Measurements from ENCODE around the gene TMC3. TPM values are rescaled to one million over a fixed set of nuclear protein-coding genes. Genes with fewer than 3 reads are reported as not detected.

TMC3 gene
- total RNA-seq, 1 donor from 2014 or later = 0.13 TPM

DNA sequence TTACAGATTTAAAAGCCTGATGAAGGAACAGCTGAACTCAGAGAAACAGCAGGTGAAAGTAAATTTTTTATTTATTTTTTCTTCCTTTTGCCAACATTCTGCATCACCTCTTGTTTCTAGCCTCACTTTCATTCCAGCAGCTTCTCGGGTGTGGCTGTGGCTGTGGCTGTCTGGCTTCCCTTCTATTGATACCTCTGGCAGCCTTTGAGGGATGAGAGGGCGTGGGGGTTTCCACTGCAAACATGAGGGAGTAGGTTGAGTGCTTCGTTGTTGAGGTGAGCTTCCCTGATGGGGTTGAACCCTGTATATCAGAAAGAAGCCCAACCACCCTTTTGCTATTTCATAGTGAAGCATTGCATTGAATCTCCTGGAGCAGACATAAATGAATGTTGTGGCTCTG is 6.2 kb upstream of the TMC3 start:
- Histone ChIP-seq H3K4me2 (no peak overlapping the region), H2AFZ (replicated peaks) (no peak overlapping the region), H4K20me1 (ENCODE audit: low read depth) (no peaks in the 10 kb centered on the region), H3K9me3 (ENCODE audit: low read depth) (no peaks in the 10 kb centered on the region), H3F3A (ENCODE audit: low read depth) (no peaks in the 10 kb centered on the region), H3K4me1 (no peaks in the 10 kb centered on the region), H3K79me2 (ENCODE audit: low read depth) (no peaks in the 10 kb centered on the region), H3K27me3 (no peaks in the 10 kb centered on the region), H3K27ac (no peak overlapping the region), H3K36me3 (no peaks in the 10 kb centered on the region), H3K4me3 (no peak overlapping the region), H3K9ac (no peak overlapping the region)
- TF ChIP-seq EZH2phosphoT487 (IDR thresholded peaks at IDR 0.05) = no peak
- TF ChIP-seq, protein P1, sequence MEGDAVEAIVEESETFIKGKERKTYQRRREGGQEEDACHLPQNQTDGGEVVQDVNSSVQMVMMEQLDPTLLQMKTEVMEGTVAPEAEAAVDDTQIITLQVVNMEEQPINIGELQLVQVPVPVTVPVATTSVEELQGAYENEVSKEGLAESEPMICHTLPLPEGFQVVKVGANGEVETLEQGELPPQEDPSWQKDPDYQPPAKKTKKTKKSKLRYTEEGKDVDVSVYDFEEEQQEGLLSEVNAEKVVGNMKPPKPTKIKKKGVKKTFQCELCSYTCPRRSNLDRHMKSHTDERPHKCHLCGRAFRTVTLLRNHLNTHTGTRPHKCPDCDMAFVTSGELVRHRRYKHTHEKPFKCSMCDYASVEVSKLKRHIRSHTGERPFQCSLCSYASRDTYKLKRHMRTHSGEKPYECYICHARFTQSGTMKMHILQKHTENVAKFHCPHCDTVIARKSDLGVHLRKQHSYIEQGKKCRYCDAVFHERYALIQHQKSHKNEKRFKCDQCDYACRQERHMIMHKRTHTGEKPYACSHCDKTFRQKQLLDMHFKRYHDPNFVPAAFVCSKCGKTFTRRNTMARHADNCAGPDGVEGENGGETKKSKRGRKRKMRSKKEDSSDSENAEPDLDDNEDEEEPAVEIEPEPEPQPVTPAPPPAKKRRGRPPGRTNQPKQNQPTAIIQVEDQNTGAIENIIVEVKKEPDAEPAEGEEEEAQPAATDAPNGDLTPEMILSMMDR (IDR thresholded peaks at IDR 0.05) = no peak
- TF ChIP-seq EZH2 (IDR thresholded peaks at IDR 0.05) = no peak
- H3K4me1 Mint-ChIP-seq = peaks cover 4% of the 10 kb centered on the region
- no peaks in the 10 kb centered on the region for H3K9me3 Mint-ChIP-seq
- DNase-seq (ENCODE audit: low spot score) = no peak
- no peaks in the 10 kb centered on the region for H3K36me3 Mint-ChIP-seq
- H3K27me3 Mint-ChIP-seq (ENCODE audit: insufficient read depth, low read depth) = peaks cover 4% of the 10 kb centered on the region
- no peak overlapping the region for H3K4me3 Mint-ChIP-seq
- H3K27ac Mint-ChIP-seq = no peak overlapping the region

DNA sequence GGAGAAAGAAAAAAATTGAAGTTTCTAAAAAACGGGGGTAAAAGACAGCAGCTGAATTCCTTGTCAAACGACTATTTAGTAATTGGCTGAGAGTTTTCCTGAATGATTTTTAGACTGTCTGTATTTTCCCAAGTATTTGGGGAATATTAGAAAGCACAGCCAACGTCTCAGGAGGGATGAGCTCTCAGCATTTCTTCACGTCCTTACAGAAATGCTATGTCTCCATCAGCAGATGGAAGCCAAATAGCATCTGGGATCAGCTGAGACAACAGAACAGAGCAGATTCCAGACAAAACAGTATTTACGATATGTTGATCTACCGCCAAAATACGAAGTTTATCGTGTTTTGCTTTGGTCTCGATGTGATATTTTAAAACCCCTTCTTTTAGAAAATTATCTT is 5.3 kb upstream of the TMC3 start:
- no peaks in the 10 kb centered on the region for H3K36me3 ChIP-seq
- no peak overlapping the region for H3K27ac ChIP-seq
- no peaks in the 10 kb centered on the region for H4K20me1 ChIP-seq (ENCODE audit: low read depth)
- H3K9ac ChIP-seq = no peak overlapping the region
- Mint-ChIP-seq H3K27me3 (ENCODE audit: insufficient read depth, low read depth) (peaks cover 2% of the 10 kb centered on the region), H3K27ac (no peak overlapping the region), H3K36me3 (no peaks in the 10 kb centered on the region), H3K4me3 (no peak overlapping the region), H3K4me1 (peaks cover 7% of the 10 kb centered on the region), H3K9me3 (no peaks in the 10 kb centered on the region)
- peaks cover 5% of the 10 kb centered on the region for H3K4me1 ChIP-seq
- TF ChIP-seq EZH2phosphoT487 (IDR thresholded peaks at IDR 0.05) = no peak
- TF ChIP-seq, protein P1 (IDR thresholded peaks at IDR 0.05) = no peak
- no peak for TF ChIP-seq EZH2 (IDR thresholded peaks at IDR 0.05)
- DNase-seq (ENCODE audit: low spot score) = no peak
- no peaks in the 10 kb centered on the region for H3K9me3 ChIP-seq (ENCODE audit: low read depth)
- H3F3A ChIP-seq (ENCODE audit: low read depth) = no peaks in the 10 kb centered on the region
- H3K79me2 ChIP-seq (ENCODE audit: low read depth) = no peaks in the 10 kb centered on the region
- H3K4me3 ChIP-seq = no peak overlapping the region
- no peak overlapping the region for H2AFZ ChIP-seq (replicated peaks)
- H3K4me2 ChIP-seq = no peak overlapping the region
- H3K27me3 ChIP-seq = no peaks in the 10 kb centered on the region

- H3K4me1 ChIP-seq = peaks cover 13% of the 10 kb centered on the region
- no peak overlapping the region for H3K9ac ChIP-seq
These were observed 4.4 kb upstream of the TMC3 start for GRCh38 chr15:81378443-81378842.

More at GRCh38 chr15:81378443-81378842, 4.4 kb upstream of the TMC3 start:
- H3K36me3 Mint-ChIP-seq = no peaks in the 10 kb centered on the region
- Histone ChIP-seq H4K20me1 (ENCODE audit: low read depth) (no peaks in the 10 kb centered on the region), H3K79me2 (ENCODE audit: low read depth) (no peaks in the 10 kb centered on the region), H2AFZ (replicated peaks) (no peak overlapping the region), H3K4me3 (no peak overlapping the region), H3K27me3 (no peaks in the 10 kb centered on the region), H3K36me3 (no peaks in the 10 kb centered on the region), H3K9me3 (ENCODE audit: low read depth) (no peaks in the 10 kb centered on the region), H3F3A (ENCODE audit: low read depth) (peaks cover 5% of the 10 kb centered on the region), H3K4me2 (no peak overlapping the region), H3K27ac (no peak overlapping the region)
- no peaks in the 10 kb centered on the region for H3K9me3 Mint-ChIP-seq
- H3K27me3 Mint-ChIP-seq (ENCODE audit: insufficient read depth, low read depth) = peaks cover 2% of the 10 kb centered on the region
- H3K27ac Mint-ChIP-seq = no peak overlapping the region
- TF ChIP-seq, protein P1 (IDR thresholded peaks at IDR 0.05) = no peak
- TF ChIP-seq EZH2phosphoT487 (IDR thresholded peaks at IDR 0.05) (no peak), EZH2 (IDR thresholded peaks at IDR 0.05) (no peak)
- no peak for DNase-seq (ENCODE audit: low spot score)
- no peak overlapping the region for H3K4me3 Mint-ChIP-seq
- peaks cover 15% of the 10 kb centered on the region for H3K4me1 Mint-ChIP-seq

Data from neural progenitor cell (in vitro differentiated cells).